Lower leg skin (tissue), 3 donors: ENCODE data around the gene FGFR2.

ENCODE experiments used
- POLR2A ChIP-seq, 2 donors: fragments of 450-650 bp; IDR thresholded peaks; one replicate each; pipeline ENCODE4 v1.6.1; 2016 to 2017; ENCODE audit warnings: antibody characterized with exemption in 2 of 2, mild to moderate bottlenecking in 1 of 2, moderate library complexity in 1 of 2
- TF ChIP-seq, protein P1 (sequence below), 3 donors: fragments of 450-650 bp; IDR thresholded peaks; one replicate each; pipeline ENCODE4 v1.5.1; 2016; ENCODE audit warnings: antibody characterized with exemption in 3 of 3, mild to moderate bottlenecking in 3 of 3, moderate library complexity in 2 of 3

DNA sequence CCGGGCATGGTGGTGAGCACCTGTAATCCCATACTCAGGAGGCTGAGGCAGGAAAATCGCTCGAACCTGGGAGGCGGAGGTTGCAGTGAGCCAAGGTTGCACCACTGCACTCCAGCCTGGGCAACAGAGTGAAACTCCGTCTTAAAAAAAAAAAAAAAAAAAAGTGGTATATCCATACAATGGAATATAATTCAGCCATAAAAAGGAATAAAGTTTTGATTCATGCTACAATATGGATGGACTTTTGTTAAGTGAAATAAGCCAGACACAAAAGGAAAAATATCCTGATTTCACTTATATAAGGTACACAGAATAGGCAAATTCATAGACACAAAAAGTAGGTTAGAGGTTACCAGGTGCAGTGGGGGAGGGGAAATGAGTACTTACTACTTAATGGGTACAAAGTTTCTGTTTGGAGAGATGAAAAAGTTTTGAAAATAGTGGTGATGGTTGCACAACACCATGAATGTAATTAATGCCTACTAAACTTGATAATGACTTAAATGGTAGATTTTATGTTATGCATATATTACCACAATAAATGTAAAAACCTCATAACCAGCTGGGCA lies 53.9 kb downstream of the FGFR2 start:
- TF ChIP-seq, protein P1, sequence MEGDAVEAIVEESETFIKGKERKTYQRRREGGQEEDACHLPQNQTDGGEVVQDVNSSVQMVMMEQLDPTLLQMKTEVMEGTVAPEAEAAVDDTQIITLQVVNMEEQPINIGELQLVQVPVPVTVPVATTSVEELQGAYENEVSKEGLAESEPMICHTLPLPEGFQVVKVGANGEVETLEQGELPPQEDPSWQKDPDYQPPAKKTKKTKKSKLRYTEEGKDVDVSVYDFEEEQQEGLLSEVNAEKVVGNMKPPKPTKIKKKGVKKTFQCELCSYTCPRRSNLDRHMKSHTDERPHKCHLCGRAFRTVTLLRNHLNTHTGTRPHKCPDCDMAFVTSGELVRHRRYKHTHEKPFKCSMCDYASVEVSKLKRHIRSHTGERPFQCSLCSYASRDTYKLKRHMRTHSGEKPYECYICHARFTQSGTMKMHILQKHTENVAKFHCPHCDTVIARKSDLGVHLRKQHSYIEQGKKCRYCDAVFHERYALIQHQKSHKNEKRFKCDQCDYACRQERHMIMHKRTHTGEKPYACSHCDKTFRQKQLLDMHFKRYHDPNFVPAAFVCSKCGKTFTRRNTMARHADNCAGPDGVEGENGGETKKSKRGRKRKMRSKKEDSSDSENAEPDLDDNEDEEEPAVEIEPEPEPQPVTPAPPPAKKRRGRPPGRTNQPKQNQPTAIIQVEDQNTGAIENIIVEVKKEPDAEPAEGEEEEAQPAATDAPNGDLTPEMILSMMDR (IDR thresholded peaks at IDR 0.05) = no peak
- TF ChIP-seq POLR2A (IDR thresholded peaks at IDR 0.05) = no peak
